ENCODE results near the gene CREB3L2.
"Not testable (repeated sequence)": the region's sequence is repeated elsewhere in the genome, so short reads cannot be mapped to it uniquely, and the experiment has no call there.

Gene CREB3L2

GRCh38 chr7:137987563-137987962 is 14.3 kb downstream of the CREB3L2 start:
- no peak for DNase-seq (ENCODE audit: low read depth)

- no peak for DNase-seq (ENCODE audit: low read depth)
Measured at GRCh38 chr7:137987018-137987349, 14.9 kb downstream of the CREB3L2 start.

DNA sequence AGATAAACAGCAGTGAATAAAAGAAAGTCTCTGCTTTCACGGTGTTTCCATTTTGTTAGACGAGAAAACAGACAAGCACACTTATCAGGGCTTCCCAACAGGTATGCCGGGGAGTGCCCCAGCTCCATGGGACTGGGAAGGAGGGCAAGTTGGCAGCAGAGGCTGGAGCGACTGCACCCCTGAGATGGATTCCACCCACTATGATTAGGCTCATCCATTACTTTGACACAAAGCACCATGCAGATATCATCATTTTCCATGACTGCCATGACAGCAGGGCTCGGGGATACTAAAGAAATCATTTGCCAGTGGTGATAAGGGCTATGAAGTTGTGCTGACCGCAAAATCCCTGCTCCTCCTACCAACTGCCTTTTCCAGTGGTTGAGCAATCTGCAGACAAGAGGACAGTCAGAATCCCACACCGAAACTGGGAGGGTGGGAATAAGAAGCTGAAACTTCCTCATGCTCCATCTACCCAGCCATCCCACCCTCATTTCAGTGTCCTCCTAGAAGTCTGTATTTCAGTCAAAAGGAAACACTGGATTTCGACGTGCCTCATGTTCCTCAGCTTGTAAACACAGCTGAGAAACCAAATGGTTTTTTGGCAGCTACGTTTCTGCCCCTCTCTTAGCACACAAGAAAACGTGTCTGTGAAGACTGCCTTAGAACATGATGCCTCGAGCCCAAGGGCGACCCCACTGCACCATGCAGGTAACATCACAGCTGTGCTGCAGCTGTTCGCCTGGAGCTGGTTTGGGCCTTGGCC is 15.5 kb downstream of the CREB3L2 start:
- DNase-seq (ENCODE audit: low read depth), result no peak

- DNase-seq (ENCODE audit: low read depth), result no peak
Measured at GRCh38 chr7:137985897-137986251, 16.0 kb downstream of the CREB3L2 start.

GRCh38 chr7:137985253-137985896 is 16.5 kb downstream of the CREB3L2 start:
- no peak for DNase-seq (ENCODE audit: low read depth)

GRCh38 chr7:137984181-137985041 is 17.5 kb downstream of the CREB3L2 start:
- DNase-seq (ENCODE audit: low read depth), result no peak

DNA sequence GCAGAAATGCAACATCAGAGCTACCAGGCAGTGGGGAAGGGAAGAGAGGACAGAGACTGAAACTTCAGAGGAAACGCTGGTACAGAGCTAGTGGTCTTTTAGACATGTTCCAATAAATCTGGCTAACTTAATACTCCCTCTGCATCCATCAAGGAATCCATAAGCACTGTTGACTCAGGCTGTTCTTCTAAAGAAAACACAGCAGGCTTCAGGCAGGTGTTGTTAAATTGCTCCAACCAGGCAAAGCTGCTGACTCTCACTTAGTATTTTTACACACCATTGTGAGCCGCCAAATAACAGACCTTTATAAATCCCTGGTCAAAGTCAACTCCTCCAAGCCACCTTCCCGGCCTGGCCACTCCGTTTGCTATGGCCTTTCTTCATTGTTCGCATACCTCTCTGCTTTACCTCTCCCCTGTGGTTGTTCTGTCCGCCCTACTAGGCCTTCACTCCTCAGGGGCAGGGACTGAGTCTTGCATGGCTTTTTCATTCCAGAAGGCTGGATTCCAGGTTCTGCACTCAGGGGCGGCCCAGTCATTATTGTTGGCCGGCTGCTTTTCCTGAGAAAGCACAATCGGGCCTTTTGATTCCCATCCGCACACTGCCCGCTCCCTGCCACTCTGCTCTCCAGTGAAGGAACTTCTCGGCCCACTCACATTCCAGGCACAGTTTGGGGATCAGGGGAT is 18.4 kb downstream of the CREB3L2 start:
- no peak for DNase-seq (ENCODE audit: low read depth)

GRCh38 chr7:137982394-137982793 is 19.5 kb downstream of the CREB3L2 start:
- DNase-seq (ENCODE audit: low read depth), result not testable (repeated sequence)

- no peak for DNase-seq (ENCODE audit: low read depth)
Measured at GRCh38 chr7:137981668-137982067, 20.2 kb downstream of the CREB3L2 start.

- DNase-seq (ENCODE audit: low read depth), result no peak
Measured at GRCh38 chr7:137981175-137981574, 20.7 kb downstream of the CREB3L2 start.

DNA sequence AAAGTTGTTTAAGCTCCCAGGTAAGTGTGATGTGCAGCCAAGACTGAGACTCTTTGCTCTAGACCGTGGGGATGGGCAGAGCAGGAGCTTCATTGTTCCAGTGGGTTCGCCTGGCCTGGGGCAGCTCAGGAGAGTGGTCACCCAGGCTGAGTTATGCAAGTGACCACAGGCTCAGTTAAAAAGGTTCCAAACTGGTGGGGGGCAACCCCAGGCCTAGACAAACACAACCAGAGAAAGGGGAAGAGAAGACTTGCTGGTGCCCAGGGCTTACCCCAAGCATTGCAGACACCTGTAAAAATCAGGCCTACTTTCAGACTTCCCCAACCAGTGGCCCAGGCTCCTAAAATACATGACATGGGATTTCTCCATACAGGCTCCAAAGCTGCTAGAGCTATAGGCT is 21.6 kb downstream of the CREB3L2 start:
- no peak for DNase-seq (ENCODE audit: low read depth)

GRCh38 chr7:137978464-137979237 is 23.2 kb downstream of the CREB3L2 start:
- no peak for DNase-seq (ENCODE audit: low read depth)

DNA sequence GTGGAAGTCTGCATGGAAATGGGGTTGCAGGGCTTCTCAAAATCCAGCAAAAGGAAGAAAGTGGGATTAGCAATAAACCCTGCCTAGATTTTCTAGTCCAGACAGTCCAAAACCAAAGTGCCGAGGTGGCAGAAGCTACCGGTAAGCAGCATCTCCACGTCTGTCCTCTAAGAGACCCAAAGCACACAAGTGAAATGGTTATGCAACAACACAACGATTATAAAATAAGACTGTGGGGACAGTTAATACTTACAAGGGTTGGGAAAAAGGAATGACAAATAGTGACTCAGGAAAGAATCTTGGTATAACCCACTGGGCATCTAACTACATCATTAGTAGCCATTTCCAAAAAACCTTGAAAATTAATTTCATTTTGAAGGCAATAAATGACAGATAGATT is 24.7 kb downstream of the CREB3L2 start:
- DNase-seq (ENCODE audit: low read depth), result no peak

DNA sequence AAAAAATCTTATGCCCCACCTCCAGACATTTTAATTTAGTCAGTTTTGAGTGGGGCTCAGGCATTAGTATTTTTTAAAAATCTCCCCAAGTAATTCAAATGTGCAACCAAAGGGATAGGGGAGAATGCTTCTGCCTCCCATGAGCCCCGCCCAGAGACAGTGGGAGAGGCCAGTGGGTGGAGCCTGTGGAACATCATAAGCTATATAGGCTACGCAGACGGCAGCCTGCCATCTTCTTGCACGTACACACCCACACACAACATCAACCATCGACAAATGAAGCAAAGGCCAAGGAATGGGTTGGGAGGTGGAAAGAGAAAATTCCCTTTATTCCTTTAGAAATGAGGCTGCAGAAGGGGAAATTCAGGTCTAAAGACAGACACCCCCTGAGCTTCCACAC is 25.2 kb downstream of the CREB3L2 start:
- no peak for DNase-seq (ENCODE audit: low read depth)

DNA sequence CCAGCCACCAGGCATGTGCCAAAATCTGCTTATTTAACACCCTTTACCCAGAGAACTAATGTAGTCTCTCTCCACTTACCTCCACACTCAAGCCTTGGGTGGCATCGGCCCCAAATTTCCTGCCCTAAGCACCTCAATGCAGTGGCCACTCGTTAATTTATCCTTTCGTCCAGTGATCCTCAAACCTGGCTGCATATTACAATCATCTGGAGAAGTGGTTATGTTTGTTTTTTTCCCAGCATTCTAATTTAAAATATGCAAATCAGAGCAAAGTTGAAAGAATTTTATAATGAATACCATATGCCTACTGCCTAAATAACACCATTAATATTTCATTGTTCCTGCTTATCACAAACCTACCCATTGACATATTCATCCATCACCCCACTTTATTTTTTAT is 25.7 kb downstream of the CREB3L2 start:
- no peak for DNase-seq (ENCODE audit: low read depth)

DNA sequence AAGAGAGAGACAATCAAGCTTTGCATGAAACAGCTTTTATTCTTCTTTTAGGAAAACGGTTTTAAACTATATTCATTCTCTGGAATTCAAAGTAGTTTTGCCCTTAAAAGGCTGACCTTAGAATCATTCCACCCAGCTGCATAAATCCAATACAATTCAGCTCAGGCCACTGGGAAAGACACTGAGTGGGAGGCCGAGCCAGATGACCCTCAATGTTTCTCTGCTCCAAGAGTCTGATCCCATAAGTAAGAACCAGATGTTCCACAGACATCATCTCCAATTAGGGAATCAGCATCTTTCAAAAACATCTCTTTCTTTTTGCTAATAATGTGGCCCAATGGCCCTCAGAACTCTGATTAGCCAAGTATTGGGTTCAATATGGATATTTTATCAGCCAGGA is 26.1 kb downstream of the CREB3L2 start:
- no peak for DNase-seq (ENCODE audit: low read depth)

DNA sequence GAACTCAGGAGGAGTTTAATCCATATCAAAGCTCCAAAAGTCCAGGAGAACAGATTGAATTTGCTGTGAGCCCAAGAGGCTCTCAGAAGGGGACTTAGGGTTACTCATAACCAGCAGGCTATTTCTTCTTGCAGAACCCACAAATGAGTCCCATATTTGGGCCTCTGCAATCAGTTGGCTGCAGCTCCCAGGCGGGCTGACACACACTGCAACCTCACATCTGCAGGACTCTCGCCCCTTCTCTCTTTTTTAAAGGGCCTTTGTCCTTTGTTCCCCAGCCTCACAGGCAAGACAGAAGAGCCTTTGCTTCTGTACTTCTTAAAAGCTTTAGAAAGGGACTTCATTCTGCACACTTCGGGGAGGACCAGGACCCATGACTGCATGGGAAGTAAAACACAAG is 26.7 kb downstream of the CREB3L2 start:
- no peak for DNase-seq (ENCODE audit: low read depth)

- DNase-seq (ENCODE audit: low read depth), result no peak
Measured at GRCh38 chr7:137974766-137975165, 27.1 kb downstream of the CREB3L2 start.

DNA sequence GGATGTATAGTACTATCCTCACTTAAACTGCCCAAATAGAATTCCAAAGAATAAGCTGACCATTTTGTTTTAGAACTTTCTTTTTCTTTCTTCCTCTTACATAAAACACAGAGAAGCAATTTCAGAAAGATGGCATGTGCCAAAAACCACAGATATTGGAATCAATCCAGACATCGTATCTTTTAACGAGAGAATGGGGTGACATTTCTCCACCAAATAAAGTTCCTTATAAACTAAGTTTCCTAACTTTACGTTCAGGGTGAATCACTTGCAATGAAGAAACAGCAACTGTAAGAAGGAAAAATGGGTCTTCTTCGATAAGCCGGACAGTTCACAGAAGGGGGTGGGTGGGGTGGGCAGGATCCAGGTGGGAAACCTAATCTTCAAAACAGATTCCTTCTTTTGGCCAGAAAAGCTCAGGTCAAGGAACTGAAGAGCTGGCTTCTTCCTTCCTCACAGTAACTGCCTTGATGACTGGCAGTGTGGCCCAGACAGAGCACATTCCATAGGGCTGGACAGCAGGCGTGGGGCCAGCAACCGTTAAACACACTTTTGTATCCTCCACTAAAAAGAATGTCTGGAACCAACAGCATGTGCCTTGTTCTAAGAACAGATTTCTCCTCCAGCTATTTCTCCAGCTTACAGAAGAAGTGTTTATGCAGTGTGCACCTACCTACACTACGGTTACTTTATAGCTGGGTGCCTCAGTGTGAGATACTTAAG is 31.5 kb downstream of the CREB3L2 start:
- DNase-seq (ENCODE audit: low read depth), result no peak

DNA sequence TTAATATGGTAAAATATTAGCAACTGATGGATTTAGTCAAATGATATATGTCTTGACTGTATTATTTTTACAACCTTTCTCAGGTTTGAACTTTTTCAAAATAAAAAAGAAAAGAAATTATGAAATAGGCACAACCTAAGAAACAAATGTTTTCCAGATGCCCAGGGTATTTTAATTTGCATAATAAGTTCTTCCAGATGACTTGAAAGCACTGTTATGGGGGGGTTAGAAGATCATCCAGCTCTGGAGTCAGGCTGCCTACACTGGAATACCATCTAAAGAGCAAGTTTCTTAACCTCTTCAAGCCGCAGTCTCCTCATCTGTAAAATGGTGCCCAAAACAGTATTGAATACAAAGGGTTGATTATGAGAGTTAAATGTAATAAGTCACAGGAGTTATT is 32.1 kb downstream of the CREB3L2 start:
- no peak for DNase-seq (ENCODE audit: low read depth)

GRCh38 chr7:137968890-137969289 is 33.0 kb downstream of the CREB3L2 start:
- DNase-seq (ENCODE audit: low read depth), result no peak

Measured in stimulated activated CD8-positive, alpha-beta memory T cell treated with anti-CD3 and anti-CD28 coated beads, Interleukin-15, amount 100 ng/mL, for 1 hour (primary cell).